GM19238 (cell line): ENCODE data around the gene CTNNB1.

Source experiments
- DNase-seq: peaks from one replicate; pipeline ENCODE4 v3.0.0; 2011; ENCODE audit warnings: low spot score; ENCODE audit not compliant: insufficient read length

Gene CTNNB1

DNA sequence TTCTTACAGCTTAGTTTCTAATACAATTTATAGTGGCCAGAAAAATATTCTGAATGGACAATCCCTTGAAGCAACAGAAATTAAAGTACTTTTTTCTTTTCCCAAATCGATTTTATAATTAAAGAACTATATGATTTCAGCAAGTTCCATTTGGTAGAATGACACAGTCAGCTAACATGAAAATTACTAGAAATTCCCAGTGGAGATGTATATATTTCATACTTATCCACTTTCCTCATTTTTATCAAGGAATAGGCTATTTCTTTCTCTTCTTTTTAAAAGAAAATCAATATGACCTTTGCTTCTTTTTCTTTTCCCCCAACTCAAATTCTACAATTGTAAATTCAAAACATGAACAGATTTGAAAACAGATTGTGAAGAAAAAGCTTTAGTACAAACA lies 6.4 kb upstream of the CTNNB1 start:
- DNase-seq: no peak

- no peak for DNase-seq
Observed at GRCh38 chr3:41193794-41194539, 5.3 kb upstream of the CTNNB1 start.

DNA sequence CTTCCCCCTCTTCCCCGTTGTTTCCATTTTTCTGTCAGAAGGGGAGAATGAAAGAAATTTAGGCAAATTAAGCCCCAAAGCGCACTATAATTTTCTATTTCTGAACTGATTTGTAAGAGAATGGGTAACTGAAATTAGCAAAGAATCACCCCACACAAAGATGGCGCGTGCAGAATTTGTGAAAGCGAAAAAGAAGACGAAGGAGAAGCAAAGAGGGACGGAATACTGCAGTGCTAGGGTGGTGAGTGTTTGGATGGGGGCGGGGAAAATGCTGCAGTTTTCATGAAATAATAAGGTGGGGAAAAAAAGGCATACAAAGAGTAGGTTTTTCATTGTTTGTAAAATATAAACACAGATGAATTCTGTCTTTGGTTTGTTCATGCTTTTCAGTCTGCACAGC lies 4.6 kb upstream of the CTNNB1 start:
- no peak for DNase-seq

GRCh38 chr3:41195946-41196345 lies 3.4 kb upstream of the CTNNB1 start:
- no peak for DNase-seq

- no peak for DNase-seq
Observed at GRCh38 chr3:41196499-41197410, 2.5 kb upstream of the CTNNB1 start.

DNA sequence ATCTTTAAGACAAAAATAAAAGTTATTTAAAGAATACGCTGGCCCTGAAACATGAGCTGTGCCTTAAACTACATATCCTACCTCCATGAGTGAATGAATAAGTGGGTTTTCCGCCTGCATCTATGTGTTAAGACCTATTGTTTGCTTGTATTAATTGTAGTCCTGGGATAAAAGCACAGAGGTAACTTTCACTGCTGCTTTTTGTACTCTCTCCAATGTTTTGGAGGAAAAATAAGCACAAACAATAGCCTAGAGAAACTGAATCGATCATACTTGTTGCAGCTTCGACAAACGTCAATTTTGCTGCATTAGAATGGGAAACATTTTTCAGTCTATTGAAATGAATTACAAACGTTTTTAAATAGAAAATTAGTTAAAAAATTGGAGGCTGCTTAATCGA lies 1.3 kb upstream of the CTNNB1 start:
- DNase-seq: no peak

DNA sequence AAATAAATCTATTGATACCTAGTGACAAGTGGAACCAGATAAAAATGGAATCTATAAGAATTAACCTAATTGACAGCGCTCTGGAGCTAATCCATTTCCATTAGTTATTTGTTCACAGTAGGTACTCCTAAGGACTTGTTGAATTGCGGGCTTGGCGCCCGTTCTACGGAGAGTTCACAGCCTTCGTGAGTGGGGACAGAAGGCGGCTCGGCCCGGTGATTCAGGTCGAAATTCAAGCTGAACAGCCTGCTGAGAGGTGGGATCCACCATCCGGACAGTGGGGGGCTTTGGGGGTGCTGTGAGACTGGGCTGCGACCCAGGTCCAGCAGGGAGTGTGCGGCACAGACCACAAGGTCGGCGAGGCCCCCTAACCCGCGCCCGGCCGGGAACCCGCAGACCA lies 779 bp upstream of the CTNNB1 start:
- DNase-seq: no peak

GRCh38 chr3:41199866-41200668 lies 762 bp downstream of the CTNNB1 start:
- peak; percentile 53 for DNase-seq

DNA sequence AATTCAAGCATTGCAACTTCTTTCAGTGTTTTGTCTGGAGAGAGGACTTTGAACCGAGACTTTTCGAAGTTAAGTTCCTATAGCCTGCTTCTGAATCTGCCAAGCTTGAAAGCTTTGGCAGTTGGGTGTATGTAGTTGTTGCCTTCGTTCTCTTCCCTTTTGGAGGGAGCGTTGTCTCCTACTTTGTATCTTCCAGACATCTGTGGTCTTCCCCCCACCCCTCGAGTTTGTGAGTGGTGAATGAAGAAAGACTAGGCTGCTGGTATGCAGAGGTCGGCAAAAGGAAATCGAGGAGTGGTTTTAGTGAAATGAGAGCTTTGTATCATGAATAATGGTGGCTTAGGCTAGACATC lies 1.3 kb downstream of the CTNNB1 start:
- DNase-seq: no peak

DNA sequence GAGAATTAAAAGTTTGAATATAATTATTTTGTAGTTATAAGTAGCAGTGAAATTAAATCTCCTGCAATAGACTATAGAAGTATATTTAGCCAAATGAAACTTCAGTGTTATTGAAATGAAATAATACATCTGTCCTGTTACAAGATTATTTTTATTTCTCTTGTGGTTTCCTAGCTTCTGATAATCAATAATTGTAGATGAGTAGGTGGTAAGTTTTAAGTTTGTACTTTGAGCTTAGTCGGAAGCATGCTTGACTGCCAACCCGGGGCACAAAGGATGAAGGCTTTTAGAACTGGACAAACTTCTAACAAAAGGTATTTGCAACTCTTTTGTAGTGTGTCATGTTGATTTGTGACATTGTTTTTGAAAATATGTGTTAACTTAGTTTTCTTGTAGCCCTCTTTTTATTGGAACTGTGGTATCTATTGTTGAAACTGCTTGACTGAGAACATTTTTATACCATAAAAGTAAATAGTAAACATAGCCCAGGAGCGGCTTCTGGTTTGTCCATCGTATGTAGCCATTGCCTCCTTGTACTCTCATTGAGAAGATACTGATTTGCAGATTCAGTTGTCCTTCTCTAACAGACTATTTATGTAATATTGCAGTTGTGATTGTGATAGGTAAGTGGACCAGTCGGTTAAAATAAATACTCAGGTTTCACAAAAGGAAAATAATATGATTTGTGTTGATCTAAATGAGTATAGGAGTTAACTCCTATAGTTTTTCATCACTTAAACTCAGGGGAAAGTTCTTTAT lies 2.9 kb downstream of the CTNNB1 start:
- DNase-seq: no peak

- DNase-seq: no peak
Observed at GRCh38 chr3:41202834-41203345, 3.6 kb downstream of the CTNNB1 start.

GRCh38 chr3:41204369-41204768 lies 5.1 kb downstream of the CTNNB1 start:
- no peak for DNase-seq

- DNase-seq: no peak
Observed at GRCh38 chr3:41205591-41205990, 6.3 kb downstream of the CTNNB1 start.

DNA sequence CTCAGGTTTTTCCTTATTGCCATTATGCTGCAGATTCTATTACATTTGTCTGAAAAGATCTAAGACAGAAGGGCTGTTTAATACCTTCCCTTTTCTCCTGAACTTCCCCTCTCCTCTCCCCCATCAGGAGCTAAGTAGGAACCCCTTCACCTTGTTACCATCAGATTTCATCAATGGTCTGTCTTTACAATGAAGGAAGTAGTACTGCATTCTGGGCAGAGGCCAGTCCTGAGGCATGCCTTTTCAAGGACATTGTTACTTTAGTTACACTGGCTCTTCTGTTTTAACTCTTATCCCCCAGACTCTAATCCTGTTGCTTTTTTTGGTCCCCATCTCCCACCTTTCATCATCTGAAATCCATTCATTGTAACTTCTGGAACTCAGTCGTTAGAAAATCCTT lies 8.1 kb downstream of the CTNNB1 start:
- no peak for DNase-seq

- DNase-seq: no peak
Observed at GRCh38 chr3:41208507-41209220, 9.4 kb downstream of the CTNNB1 start.

- no peak for DNase-seq
Observed at GRCh38 chr3:41209646-41210045, 10.3 kb downstream of the CTNNB1 start.

DNA sequence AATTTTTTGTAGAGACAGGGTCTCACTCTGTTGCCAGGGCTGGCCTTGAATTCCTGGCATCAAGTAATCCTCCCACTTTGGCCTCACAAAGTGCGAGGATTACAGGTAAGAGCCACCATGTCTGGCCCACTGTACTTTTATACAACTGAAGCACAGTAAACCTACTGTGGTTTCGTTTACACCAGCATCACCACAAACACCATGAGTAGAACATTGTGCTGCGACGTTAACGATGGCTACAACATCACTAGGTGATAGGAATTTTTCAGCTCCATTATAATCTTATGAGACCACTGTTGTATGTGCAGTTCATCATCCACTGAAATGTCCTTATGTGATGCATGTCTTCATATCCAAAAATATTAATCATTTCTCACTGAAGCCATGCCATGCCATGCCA lies 11.7 kb downstream of the CTNNB1 start:
- no peak for DNase-seq

- no peak for DNase-seq
Observed at GRCh38 chr3:41212088-41212487, 12.8 kb downstream of the CTNNB1 start.

DNA sequence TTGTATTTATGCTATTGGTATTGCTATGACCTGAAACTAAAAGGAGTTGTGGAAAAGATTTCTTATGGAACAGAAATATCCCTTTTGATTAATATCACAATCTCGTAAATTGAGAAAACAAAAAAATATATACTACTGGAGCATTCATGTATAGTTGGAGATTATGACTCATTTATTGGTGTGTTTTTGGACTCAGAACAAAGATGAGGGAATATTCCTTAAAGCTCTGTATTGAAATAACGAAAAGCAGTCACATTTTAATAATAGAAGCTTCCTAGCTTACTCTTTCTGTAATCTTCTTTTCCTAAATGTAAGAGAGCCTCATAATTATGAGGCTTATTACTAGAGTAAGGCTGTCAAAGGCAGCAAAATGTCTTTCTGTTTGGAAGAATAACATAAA lies 14.3 kb downstream of the CTNNB1 start:
- DNase-seq: no peak

DNA sequence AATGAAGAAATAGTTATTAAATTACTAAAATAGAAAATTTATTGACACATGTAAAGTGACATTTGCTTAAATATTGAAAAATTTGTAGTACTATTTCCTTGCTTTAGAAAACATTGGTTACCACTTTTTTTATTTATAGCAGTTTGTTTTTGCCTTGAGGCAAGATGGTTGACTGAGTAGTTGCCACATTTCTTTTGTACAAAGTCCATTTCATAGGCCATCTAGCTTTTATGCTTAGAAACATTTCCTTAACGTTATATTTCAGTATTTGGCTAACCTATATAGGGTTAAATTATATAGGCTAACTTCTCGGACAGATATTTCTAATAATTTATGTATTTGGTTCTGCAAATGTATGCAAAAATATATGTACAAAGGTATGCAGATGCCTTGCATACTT lies 17.1 kb downstream of the CTNNB1 start:
- no peak for DNase-seq
